PC-9 (cell line): ENCODE results near the gene C1QC. TPM values are rescaled to one million over a fixed set of nuclear protein-coding genes. Genes with fewer than 3 reads are reported as not detected.

Experiments
- BruUV-seq: library from RNA; stranded (reverse); fragments of 400-500 nt; replicated peaks from 2 replicates; lab custom pipeline; 2021; lab: Mats Ljungman, UMichigan
- CTCF ChIA-PET: fragments of 300-600 bp; sonication (Branson Sonifier 250); formaldehyde crosslinking; loops from one replicate; lab custom pipeline; 2022; ENCODE audit warnings: antibody characterized with exemption; lab: Charles Lee
- POLR2A ChIA-PET: fragments of 300-600 bp; sonication (Branson Sonifier 250); formaldehyde crosslinking; loops from one replicate; lab custom pipeline; 2022; ENCODE audit warnings: antibody characterized with exemption; ENCODE audit not compliant: unreplicated experiment; lab: Charles Lee
- DNase-seq, 2 experiments: peaks; one replicate each; pipeline versions ENCODE4 v3.0.0 to v3.0.0-alpha.2; 2015 to 2022; ENCODE audit warnings: mixed read lengths in 1 of 2
- H2AFZ ChIP-seq: fragments of 200-600 bp; sonication (generic); 2 replicates; pipeline ENCODE4 v1.8.1; 2017; ENCODE audit warnings: antibody characterized with exemption
- H3F3A ChIP-seq: fragments of 200-600 bp; sonication (generic); 2 replicates; pipeline ENCODE4 v1.8.1; 2017; ENCODE audit warnings: antibody characterized with exemption, mild to moderate bottlenecking, low read depth; ENCODE audit not compliant: insufficient read depth
- H3K27ac ChIP-seq: fragments of 200-600 bp; sonication (generic); 2 replicates; pipeline ENCODE4 v1.6.1; 2016; ENCODE audit warnings: mixed run types
- H3K27me3 ChIP-seq: fragments of 200-600 bp; sonication (generic); 2 replicates; pipeline ENCODE4 v1.6.1; 2016; ENCODE audit warnings: low read depth, mixed run types; ENCODE audit not compliant: insufficient read depth
- H3K36me3 ChIP-seq: fragments of 200-600 bp; sonication (generic); 2 replicates; pipeline ENCODE4 v1.6.1; 2016; ENCODE audit warnings: low read depth, mixed run types
- H3K4me1 ChIP-seq: fragments of 200-600 bp; sonication (generic); replicated peaks from 2 replicates; pipeline ENCODE4 v1.6.1; 2016; ENCODE audit warnings: mixed run types; ENCODE audit not compliant: insufficient read depth
- H3K4me2 ChIP-seq: fragments of 200-600 bp; sonication (generic); 2 replicates; pipeline ENCODE4 v1.6.1; 2017; ENCODE audit warnings: mixed run types
- H3K4me3 ChIP-seq: fragments of 200-600 bp; sonication (generic); 2 replicates; pipeline ENCODE4 v1.6.1; 2016; ENCODE audit warnings: mixed run types
- H3K79me2 ChIP-seq: fragments of 200-600 bp; sonication (generic); 2 replicates; pipeline ENCODE4 v1.6.1; 2017; ENCODE audit warnings: low read depth, mixed run types
- H3K9me2 ChIP-seq: fragments of 200-600 bp; sonication (generic); 2 replicates; pipeline ENCODE4 v1.8.1; 2017; ENCODE audit warnings: mild to moderate bottlenecking; ENCODE audit not compliant: insufficient read depth
- H3K9me3 ChIP-seq: fragments of 200-600 bp; sonication (generic); 2 replicates; pipeline ENCODE4 v1.8.1; 2016; ENCODE audit warnings: low read depth; ENCODE audit not compliant: insufficient read depth
- H4K20me1 ChIP-seq: fragments of 200-600 bp; sonication (generic); 2 replicates; pipeline ENCODE4 v1.8.1; 2017; ENCODE audit not compliant: insufficient read depth
- CTCF ChIP-seq: fragments of 200-600 bp; sonication (generic); conservative IDR thresholded peaks from 2 replicates; pipeline ENCODE4 v1.6.1; 2017; ENCODE audit warnings: mixed run types, antibody characterized with exemption, mild to moderate bottlenecking, moderate library complexity
- EZH2 ChIP-seq: fragments of 200-600 bp; sonication (generic); IDR thresholded peaks from 2 replicates; pipeline ENCODE4 v1.8.0; 2017; ENCODE audit warnings: antibody characterized with exemption, low read depth
- intact Hi-C: fragments of 100-400 bp; cut with micrococcal nuclease; formaldehyde crosslinking; loops from one replicate; pipeline ENCODE4 v1.10.0; 2022; ENCODE audit not compliant: unreplicated experiment
- total RNA-seq: library from RNA; stranded (reverse); gene quantifications from 2 replicates; pipeline ENCODE4 v1.2.3, GENCODE V29; 2021

Gene C1QC
- total RNA-seq, 1 experiment from 2014 or later, result not detected

- BruUV-seq, result no TSS peak
- CTCF ChIA-PET, result no interaction called here
Measured at GRCh38 chr1:22676916-22677583, 33.6 kb downstream of the C1QC start.

GRCh38 chr1:22677931-22678896 is 34.8 kb downstream of the C1QC start:
- no peak for DNase-seq
- Histone ChIP-seq H2AFZ (no peak overlapping the region), H3K4me2 (no peak overlapping the region), H3K9me3 (no peaks in the 10 kb centered on the region), H3K36me3 (no peaks in the 10 kb centered on the region), H3K27ac (no peak overlapping the region), H4K20me1 (no peaks in the 10 kb centered on the region), H3K79me2 (no peaks in the 10 kb centered on the region), H3K9me2 (no peaks in the 10 kb centered on the region), H3K27me3 (no peaks in the 10 kb centered on the region), H3K4me3 (no peak overlapping the region), H3K4me1 (no peaks in the 10 kb centered on the region), H3F3A (peaks cover 9% of the 10 kb centered on the region; the same call in 1 of the 2 replicates)
- CTCF ChIA-PET, result no interaction called here
- no peak for TF ChIP-seq EZH2
- TF ChIP-seq CTCF, result no peak
- POLR2A ChIA-PET, result no interaction called here
- BruUV-seq, result no TSS peak
- intact Hi-C loops, result no loop called here

More at GRCh38 chr1:22676916-22677583, 33.6 kb downstream of the C1QC start:
- Histone ChIP-seq H3K36me3 (no peaks in the 10 kb centered on the region), H3K27me3 (no peaks in the 10 kb centered on the region), H3K4me1 (no peaks in the 10 kb centered on the region), H3K9me2 (no peaks in the 10 kb centered on the region), H3K9me3 (no peaks in the 10 kb centered on the region), H2AFZ (no peak overlapping the region), H3F3A (peaks cover 9% of the 10 kb centered on the region; the same call in 1 of the 2 replicates), H3K4me2 (no peak overlapping the region), H3K79me2 (no peaks in the 10 kb centered on the region), H4K20me1 (no peaks in the 10 kb centered on the region), H3K4me3 (no peak overlapping the region), H3K27ac (no peak overlapping the region)
- no peak for DNase-seq
- POLR2A ChIA-PET, result no interaction called here
- no peak for TF ChIP-seq EZH2
- no peak for TF ChIP-seq CTCF
- intact Hi-C loops, result no loop called here

- H3K27ac ChIP-seq, result no peak overlapping the region
- H3K36me3 ChIP-seq, result no peaks in the 10 kb centered on the region
- no peaks in the 10 kb centered on the region for H3K9me3 ChIP-seq
- DNase-seq, result no peak
- H3K4me3 ChIP-seq, result no peak overlapping the region
- no peaks in the 10 kb centered on the region for H3K27me3 ChIP-seq
- H3K4me1 ChIP-seq, result no peaks in the 10 kb centered on the region
- no peaks in the 10 kb centered on the region for H4K20me1 ChIP-seq
- peaks cover 9% of the 10 kb centered on the region; the same call in 1 of the 2 replicates for H3F3A ChIP-seq
- intact Hi-C loops, result no loop called here
- ChIA-PET CTCF (no interaction called here), POLR2A (no interaction called here)
- no peak for TF ChIP-seq EZH2
- TF ChIP-seq CTCF, result no peak
- no TSS peak for BruUV-seq
- H2AFZ ChIP-seq, result no peak overlapping the region
- H3K4me2 ChIP-seq, result no peak overlapping the region
- no peaks in the 10 kb centered on the region for H3K79me2 ChIP-seq
- H3K9me2 ChIP-seq, result no peaks in the 10 kb centered on the region
Measured at GRCh38 chr1:22680726-22681125, 37.3 kb downstream of the C1QC start.
